GM18502 (cell line): ENCODE measurements around the gene ART1.

Experiments
- ATAC-seq: cut with Tn5 transposase; IDR thresholded peaks from one replicate; pipeline ENCODE4 v1.9.1; 2021; ENCODE audit warnings: mild to moderate bottlenecking; ENCODE audit not compliant: unreplicated experiment, poor library complexity

ART1 gene

DNA sequence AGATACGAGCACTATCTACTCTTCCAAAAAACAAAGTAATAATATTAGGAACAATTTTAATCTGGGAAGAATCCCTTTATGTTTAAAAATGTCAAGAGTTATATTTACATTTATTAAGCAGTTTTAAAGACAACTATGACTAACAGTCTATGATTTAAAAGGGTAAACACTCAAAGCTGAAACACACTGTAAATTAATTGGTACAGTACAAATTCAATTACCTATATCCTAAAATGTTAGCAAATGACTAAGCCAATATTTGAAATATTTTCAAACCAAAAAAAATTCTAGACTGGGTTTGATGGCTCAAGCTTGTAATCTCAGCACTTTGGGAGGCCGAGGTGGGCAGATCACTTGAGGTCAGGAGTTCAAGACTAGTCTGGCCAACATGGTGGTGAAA lies 62.2 kb downstream of the ART1 start:
- ATAC-seq: no peak

DNA sequence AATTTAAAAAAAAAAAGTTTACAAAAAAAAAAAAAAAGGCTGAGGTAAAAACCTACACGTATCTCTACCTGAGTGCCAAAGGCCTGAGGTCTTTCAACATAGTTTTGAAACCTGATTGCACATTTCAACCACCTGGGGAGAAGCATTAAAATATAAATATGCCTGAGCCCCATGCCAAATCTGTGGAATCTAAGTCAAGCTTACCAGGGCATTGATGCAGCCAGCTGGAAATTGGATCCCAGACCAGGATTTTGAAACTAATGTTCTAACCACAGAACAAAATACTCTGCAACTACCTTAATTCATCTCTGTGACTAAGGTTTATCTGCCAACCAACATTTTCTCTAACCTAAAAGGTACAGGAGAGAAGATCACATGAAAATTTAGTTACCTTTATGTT lies 65.0 kb downstream of the ART1 start:
- no peak for ATAC-seq

GRCh38 chr11:3710485-3711259 lies 65.7 kb downstream of the ART1 start:
- no peak for ATAC-seq

GRCh38 chr11:3712274-3712673 lies 67.3 kb downstream of the ART1 start:
- ATAC-seq: no peak
